HL-60 (cell line): ENCODE data around the gene SLC12A3. TPM values are rescaled to one million over a fixed set of nuclear protein-coding genes. Genes with fewer than 3 reads are reported as not detected.
A peak's percentile ranks its signal among the peaks of the same experiment; 100 is the strongest.

ENCODE experiments used
- DNase-seq, 2 experiments: peaks; one replicate each; pipeline ENCODE4 v3.0.0-alpha.2; 2010 to 2020; ENCODE audit warnings: low read depth in 1 of 2, low spot score in 1 of 2
- H3K27ac ChIP-seq: fragments of 250-450 bp; sonication (Bioruptor Pico); replicated peaks from 2 replicates; pipeline ENCODE4 v1.5.1; 2020; ENCODE audit warnings: mild to moderate bottlenecking, moderate library complexity
- H3K27me3 ChIP-seq: fragments of 250-450 bp; sonication (Bioruptor Pico); 2 replicates; pipeline ENCODE4 v1.5.1; 2021; ENCODE audit warnings: mild to moderate bottlenecking, moderate library complexity; ENCODE audit not compliant: insufficient read depth, poor library complexity, severe bottlenecking
- H3K4me3 ChIP-seq: replicated peaks from 2 replicates; pipeline ENCODE4 v1.5.1; 2011; ENCODE audit warnings: mild to moderate bottlenecking, control low read depth, low read length; ENCODE audit not compliant: insufficient read depth
- GABPA ChIP-seq: IDR thresholded peaks from 2 replicates; pipeline ENCODE4 v1.6.1; 2012; ENCODE audit warnings: low read depth
- POLR2AphosphoS5 ChIP-seq: IDR thresholded peaks from 2 replicates; pipeline ENCODE4 v1.6.1; 2012; ENCODE audit warnings: low read depth
- SPI1 ChIP-seq: IDR thresholded peaks from 2 replicates; pipeline ENCODE4 v1.6.1; 2012; ENCODE audit warnings: low read depth, mild to moderate bottlenecking, borderline replicate concordance
- microRNA-seq: library from miRNA; unstranded; fragments of <30 nt; microRNA quantifications from one replicate; pipeline ENCODE4, GENCODE V29; 2018
- TF ChIP-seq, protein P1 (sequence below): IDR thresholded peaks from 2 replicates; pipeline ENCODE4 v1.6.1; 2012; ENCODE audit warnings: low read depth; ENCODE audit not compliant: insufficient replicate concordance
- TF ChIP-seq, protein P2 (sequence below): IDR thresholded peaks from one replicate; pipeline ENCODE4 v1.5.1; 2011; ENCODE audit warnings: low read length, control low read depth, inconsistent platforms; ENCODE audit not compliant: insufficient read depth

SLC12A3 gene

DNA sequence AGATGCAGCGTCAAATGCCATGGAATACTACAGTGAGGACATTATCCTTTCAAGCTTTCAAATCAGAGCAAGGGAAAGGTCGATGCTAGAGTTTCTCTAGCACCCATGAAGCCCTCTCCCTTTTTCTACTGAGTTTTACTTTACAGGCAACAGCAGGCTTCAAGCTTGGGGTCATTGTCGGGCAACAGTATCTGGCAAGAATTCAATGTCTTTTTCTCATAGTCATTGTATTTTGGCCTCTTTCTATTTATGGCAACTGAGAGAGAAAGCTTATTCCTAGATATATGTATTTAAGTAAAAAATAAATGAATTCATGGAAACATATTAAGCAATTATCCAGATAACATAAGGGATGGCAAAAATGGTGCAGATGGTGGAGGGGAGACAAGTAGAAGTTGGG is 96.4 kb downstream of the SLC12A3 start:
- Histone ChIP-seq H3K27me3 (no peaks in the 10 kb centered on the region), H3K27ac (no peak overlapping the region), H3K4me3 (no peak overlapping the region)
- TF ChIP-seq GABPA: no peak
- DNase-seq: no peak

- no peak within 1 kb of the TSS for H3K4me3 ChIP-seq
- TF ChIP-seq, protein P1, sequence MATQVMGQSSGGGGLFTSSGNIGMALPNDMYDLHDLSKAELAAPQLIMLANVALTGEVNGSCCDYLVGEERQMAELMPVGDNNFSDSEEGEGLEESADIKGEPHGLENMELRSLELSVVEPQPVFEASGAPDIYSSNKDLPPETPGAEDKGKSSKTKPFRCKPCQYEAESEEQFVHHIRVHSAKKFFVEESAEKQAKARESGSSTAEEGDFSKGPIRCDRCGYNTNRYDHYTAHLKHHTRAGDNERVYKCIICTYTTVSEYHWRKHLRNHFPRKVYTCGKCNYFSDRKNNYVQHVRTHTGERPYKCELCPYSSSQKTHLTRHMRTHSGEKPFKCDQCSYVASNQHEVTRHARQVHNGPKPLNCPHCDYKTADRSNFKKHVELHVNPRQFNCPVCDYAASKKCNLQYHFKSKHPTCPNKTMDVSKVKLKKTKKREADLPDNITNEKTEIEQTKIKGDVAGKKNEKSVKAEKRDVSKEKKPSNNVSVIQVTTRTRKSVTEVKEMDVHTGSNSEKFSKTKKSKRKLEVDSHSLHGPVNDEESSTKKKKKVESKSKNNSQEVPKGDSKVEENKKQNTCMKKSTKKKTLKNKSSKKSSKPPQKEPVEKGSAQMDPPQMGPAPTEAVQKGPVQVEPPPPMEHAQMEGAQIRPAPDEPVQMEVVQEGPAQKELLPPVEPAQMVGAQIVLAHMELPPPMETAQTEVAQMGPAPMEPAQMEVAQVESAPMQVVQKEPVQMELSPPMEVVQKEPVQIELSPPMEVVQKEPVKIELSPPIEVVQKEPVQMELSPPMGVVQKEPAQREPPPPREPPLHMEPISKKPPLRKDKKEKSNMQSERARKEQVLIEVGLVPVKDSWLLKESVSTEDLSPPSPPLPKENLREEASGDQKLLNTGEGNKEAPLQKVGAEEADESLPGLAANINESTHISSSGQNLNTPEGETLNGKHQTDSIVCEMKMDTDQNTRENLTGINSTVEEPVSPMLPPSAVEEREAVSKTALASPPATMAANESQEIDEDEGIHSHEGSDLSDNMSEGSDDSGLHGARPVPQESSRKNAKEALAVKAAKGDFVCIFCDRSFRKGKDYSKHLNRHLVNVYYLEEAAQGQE: no peak
- TF ChIP-seq GABPA: no peak
- TF ChIP-seq POLR2AphosphoS5: no peak
- no peak for TF ChIP-seq SPI1
- TF ChIP-seq, protein P2, sequence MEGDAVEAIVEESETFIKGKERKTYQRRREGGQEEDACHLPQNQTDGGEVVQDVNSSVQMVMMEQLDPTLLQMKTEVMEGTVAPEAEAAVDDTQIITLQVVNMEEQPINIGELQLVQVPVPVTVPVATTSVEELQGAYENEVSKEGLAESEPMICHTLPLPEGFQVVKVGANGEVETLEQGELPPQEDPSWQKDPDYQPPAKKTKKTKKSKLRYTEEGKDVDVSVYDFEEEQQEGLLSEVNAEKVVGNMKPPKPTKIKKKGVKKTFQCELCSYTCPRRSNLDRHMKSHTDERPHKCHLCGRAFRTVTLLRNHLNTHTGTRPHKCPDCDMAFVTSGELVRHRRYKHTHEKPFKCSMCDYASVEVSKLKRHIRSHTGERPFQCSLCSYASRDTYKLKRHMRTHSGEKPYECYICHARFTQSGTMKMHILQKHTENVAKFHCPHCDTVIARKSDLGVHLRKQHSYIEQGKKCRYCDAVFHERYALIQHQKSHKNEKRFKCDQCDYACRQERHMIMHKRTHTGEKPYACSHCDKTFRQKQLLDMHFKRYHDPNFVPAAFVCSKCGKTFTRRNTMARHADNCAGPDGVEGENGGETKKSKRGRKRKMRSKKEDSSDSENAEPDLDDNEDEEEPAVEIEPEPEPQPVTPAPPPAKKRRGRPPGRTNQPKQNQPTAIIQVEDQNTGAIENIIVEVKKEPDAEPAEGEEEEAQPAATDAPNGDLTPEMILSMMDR: no peak
- H3K27me3 ChIP-seq: no peaks in the 10 kb centered on the region
- no peak within 1 kb of the TSS for H3K27ac ChIP-seq
- DNase-seq: no peak
These were observed 96.9 kb downstream of the SLC12A3 start, which contains the start of gene CETP for GRCh38 chr16:56961851-56962281. CETP (plus strand) TSS chr16:56961950; CDS start chr16:56961980, 30 bp downstream.

GRCh38 chr16:56964243-56965148 is 99.5 kb downstream of the SLC12A3 start:
- peak; percentile 84 to 95 for DNase-seq
- Histone ChIP-seq H3K27ac (peak overlapping the region; percentile 78), H3K27me3 (no peaks in the 10 kb centered on the region), H3K4me3 (no peak overlapping the region)
- TF ChIP-seq SPI1: peak; percentile 10; the same call in 1 of the 2 replicates
- TF ChIP-seq, protein P1: no peak
- TF ChIP-seq, protein P2: peak; percentile 60

Small RNAs within 50 kb of the gene (microRNA-seq; reads per million reads assigned to microRNA genes)
- not detected for gene MIR138-2
- not detected for gene MIR6863
